Activated T-helper 2 cell treated with anti-CD3 and anti-CD28 coated beads, Interferon-gamma antibody, Interleukin-2, Interleukin-4, amounts not matched to agents 10 μg/mL and 5 μg/mL and 100 μg/mL, durations not matched to agents 14 hours and 24 hours and 36 hours (primary cell): ENCODE measurements around the gene NANOS2. TPM values are rescaled to one million over a fixed set of nuclear protein-coding genes. Genes with fewer than 3 reads are reported as not detected.

Experiments used
- DNase-seq: peaks from one replicate; pipeline ENCODE4 v3.0.0; 2021; ENCODE audit warnings: low spot score
- H3K27ac Mint-ChIP-seq: one replicate; pipeline ENCODE4 v1.8.0; 2021; ENCODE audit warnings: mixed read lengths
- H3K27me3 Mint-ChIP-seq: one replicate; pipeline ENCODE4 v1.8.0; 2021; ENCODE audit warnings: low read depth, mixed read lengths
- H3K36me3 Mint-ChIP-seq: one replicate; pipeline ENCODE4 v1.8.0; 2021; ENCODE audit warnings: low read depth, mixed read lengths
- H3K4me1 Mint-ChIP-seq: one replicate; pipeline ENCODE4 v1.8.0; 2021; ENCODE audit warnings: low read depth, mixed read lengths
- H3K4me3 Mint-ChIP-seq: one replicate; pipeline ENCODE4 v1.8.0; 2021; ENCODE audit warnings: low read depth, mild to moderate bottlenecking, moderate library complexity, mixed read lengths
- H3K9me3 Mint-ChIP-seq: one replicate; pipeline ENCODE4 v1.8.0; 2021; ENCODE audit warnings: mixed read lengths
- intact Hi-C: fragments of 100-400 bp; cut with micrococcal nuclease; formaldehyde crosslinking; loops from one replicate; pipeline ENCODE4 v1.15.1; 2023
- total RNA-seq: library from RNA; stranded (reverse); gene quantifications from 2 replicates; pipeline ENCODE4 v1.2.3, GENCODE V29; 2022

NANOS2 gene
- total RNA-seq, 1 donor from 2014 or later = not detected

DNA sequence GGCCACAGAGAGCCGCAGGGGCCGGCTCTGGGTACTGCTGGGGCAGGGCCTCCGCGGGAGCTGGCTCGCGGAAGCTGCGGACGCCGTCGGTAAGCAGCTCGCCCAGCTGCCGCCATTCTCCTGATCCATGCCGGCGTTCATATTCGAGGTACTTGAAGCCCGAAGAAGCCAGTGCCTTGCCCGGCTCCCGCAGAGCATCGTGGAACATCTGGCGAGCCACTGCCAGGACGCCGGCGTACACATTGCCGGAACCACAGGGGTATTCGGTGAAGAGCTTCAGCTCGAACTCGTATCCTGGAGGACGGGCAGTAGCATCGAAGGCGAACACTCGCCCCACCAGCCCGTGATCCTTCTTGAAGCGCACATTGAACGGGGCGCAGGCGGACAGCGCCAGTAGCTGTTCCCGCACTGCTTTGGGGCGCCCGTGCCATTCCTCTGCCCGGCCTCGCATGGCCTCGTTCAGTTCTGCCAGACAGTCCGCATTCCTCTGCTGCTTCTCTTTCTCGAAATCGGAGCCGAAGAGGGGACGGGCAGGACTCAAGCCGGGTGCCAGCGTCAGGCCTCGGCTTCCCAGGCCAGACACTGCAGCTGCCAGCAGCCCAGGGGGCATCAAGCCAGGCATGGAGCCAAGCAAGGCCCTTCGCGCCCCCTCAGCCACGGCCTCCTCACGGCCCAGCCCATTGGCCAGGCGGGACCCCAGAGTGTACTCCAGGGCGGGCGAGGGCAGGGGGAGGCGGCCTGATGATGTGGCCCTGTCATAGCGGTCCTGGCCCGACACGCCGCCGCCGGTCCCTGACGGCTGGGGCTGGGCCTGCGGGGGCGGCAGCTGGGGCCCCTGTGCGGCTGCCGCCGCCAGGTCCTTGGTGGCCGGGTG, 29.7 kb downstream of the NANOS2 start:
- intact Hi-C loops = no loop called here
- no peak for DNase-seq
- no peaks in the 10 kb centered on the region for H3K27me3 Mint-ChIP-seq
- no peaks in the 10 kb centered on the region for H3K9me3 Mint-ChIP-seq
- H3K4me3 Mint-ChIP-seq = peak overlapping the region; percentile 63
- H3K27ac Mint-ChIP-seq = no peak overlapping the region
- peaks cover 15% of the 10 kb centered on the region for H3K4me1 Mint-ChIP-seq
- H3K36me3 Mint-ChIP-seq = peaks cover 4% of the 10 kb centered on the region

DNA sequence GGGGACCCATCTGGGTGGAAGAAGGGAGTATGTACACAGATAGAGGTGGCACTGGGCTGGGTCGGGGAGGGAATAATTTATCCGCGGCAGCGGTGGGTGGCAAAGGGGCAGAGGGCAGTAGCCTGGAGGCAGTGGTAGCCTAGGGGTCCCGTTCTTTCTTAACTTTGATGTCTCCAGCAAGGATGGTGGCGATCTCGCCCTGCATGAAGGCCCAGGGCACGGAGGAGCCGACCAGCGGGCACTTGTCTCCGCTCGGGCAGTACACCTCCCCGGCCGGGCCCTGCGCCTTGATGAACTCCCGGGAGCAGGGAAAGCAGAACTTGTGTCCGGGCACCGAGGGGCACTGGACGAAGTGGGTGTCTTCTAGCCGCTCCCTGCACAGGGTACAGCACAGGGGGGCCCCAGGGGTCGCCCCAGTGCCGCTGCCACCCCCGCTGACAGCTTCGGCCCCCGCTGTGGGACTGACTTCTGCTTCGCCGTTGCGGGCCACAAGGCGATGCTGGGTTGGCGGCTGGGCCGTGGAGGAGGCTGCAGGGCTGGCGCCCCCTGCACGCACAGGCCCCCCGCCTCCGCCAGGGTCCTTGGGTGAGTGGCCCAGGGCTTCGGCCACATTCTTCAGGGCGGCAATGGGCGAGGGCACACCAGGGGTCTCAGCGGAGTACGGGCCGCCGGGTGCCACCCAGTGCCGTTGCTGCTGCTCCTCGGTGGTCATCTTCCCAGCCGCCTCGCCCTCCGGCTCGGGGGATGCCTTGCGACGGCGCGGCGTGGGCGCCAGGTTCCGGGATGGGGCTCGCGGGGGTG, 30.5 kb downstream of the NANOS2 start:
- no peak overlapping the region for H3K27ac Mint-ChIP-seq
- H3K9me3 Mint-ChIP-seq = no peaks in the 10 kb centered on the region
- intact Hi-C loops = loop anchor here (1.0 kb wide), 1 partner anchor 67 kb away; no protein-coding TSS in a partner anchor
- H3K4me1 Mint-ChIP-seq = peaks cover 15% of the 10 kb centered on the region
- H3K4me3 Mint-ChIP-seq = peak overlapping the region; percentile 66
- H3K27me3 Mint-ChIP-seq = no peaks in the 10 kb centered on the region
- DNase-seq = no peak
- peaks cover 4% of the 10 kb centered on the region for H3K36me3 Mint-ChIP-seq

DNA sequence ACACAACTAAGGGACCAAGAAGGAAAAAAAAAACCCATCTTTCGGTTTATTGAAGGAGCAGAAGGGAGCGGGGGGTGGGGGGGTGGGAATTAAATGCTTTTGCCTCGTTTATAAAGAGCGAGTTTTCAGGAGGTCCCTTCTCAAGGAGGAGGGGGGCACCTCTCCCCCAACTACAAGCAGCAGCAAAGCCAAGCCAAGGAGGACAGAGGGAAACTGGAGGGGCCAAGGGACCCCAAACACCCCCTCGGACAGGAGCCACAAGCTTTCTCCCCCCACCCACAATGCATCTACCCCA, 31.0 kb downstream of the NANOS2 start:
- H3K36me3 Mint-ChIP-seq = peaks cover 4% of the 10 kb centered on the region
- intact Hi-C loops = loop anchor here (1.0 kb wide), 1 partner anchor 66 kb away; no protein-coding TSS in a partner anchor
- H3K4me1 Mint-ChIP-seq = peaks cover 18% of the 10 kb centered on the region
- DNase-seq = no peak
- no peaks in the 10 kb centered on the region for H3K27me3 Mint-ChIP-seq
- H3K27ac Mint-ChIP-seq = peak overlapping the region; percentile 18
- no peaks in the 10 kb centered on the region for H3K9me3 Mint-ChIP-seq
- H3K4me3 Mint-ChIP-seq = peak overlapping the region; percentile 66

DNA sequence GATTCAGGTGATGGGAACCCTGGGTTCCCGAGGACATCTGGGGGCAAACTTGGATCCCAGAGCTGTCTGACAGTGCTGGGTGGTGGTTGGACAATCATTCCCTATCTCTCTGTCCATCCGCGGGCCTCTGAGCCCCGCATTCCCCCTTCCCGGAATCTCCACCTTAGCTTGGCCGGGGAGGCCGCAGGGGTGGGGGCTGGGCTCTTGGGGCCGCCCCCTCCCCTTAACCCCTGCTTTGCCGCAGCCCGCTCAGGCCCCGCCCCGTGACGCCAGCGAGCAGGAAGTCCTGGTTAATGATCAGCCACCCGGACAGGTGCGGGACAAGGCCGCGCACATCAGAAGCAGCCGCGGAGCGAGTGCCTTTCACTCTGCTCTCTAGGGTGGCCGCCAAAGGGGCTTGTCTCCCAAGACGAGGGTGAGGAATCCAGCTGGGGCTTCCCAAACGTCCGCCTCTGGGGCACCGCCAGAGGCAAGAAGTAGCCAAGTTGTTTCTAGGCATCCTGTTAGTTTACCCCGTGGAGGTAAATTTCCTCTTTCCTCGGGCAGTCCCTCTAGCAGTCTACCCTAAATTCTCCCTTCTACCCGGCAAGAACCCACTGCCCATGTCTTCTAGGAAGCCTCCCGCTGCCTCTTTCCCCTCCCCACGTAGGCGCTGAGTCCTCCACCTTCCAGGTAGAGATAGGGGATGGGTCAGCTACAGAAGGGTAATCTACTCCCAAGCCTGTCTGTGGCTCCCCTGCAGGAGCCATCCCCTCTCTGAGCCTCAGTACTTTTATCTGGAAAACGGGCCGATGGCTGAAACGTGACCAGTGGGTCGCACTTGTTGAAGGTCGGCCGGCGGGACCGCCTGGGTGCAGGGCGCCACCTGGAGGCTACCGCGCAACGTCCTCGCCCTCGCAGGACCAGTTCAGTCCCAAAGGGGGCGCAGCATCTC, 31.7 kb downstream of the NANOS2 start:
- no peaks in the 10 kb centered on the region for H3K27me3 Mint-ChIP-seq
- H3K9me3 Mint-ChIP-seq = no peaks in the 10 kb centered on the region
- H3K4me1 Mint-ChIP-seq = peaks cover 21% of the 10 kb centered on the region
- peaks cover 4% of the 10 kb centered on the region for H3K36me3 Mint-ChIP-seq
- H3K27ac Mint-ChIP-seq = peak overlapping the region; percentile 18
- intact Hi-C loops = loop anchor here (1.0 kb wide), 1 partner anchor 66 kb away; no protein-coding TSS in a partner anchor
- peak overlapping the region; percentile 66 for H3K4me3 Mint-ChIP-seq
- peak; percentile 81 for DNase-seq

DNA sequence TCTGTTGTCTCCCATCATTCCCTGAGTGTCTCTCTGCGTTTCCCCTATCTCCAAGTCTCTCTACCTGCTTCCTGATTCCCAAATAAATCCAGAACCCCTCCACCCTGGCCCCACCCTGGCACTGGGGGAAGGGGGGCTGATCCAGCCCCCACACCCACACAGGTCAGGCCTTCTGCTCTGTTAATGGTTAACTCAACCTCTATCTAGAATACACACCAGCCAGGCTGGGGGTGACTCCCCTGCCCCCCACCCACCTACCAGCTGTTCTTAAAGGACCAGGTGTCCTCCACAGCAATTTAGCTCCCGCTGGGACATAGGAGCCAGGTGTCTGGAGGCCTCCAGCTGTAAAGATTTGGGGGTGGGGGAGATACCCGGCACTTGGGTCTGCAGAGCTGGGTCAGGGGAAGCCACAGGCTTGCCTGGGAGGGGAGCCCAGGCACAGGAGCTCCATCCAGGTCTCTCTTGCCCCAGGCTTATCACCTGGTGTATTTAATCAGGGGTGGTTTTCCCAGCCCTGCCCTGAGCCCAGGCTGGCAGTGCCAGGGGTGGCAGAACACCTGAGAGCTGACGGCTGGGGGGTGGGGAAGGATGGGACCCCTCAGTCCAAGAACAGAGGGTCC, 32.6 kb downstream of the NANOS2 start:
- no peaks in the 10 kb centered on the region for H3K27me3 Mint-ChIP-seq
- peaks cover 23% of the 10 kb centered on the region for H3K4me1 Mint-ChIP-seq
- H3K36me3 Mint-ChIP-seq = peaks cover 4% of the 10 kb centered on the region
- intact Hi-C loops = no loop called here
- H3K4me3 Mint-ChIP-seq = no peak overlapping the region
- no peaks in the 10 kb centered on the region for H3K9me3 Mint-ChIP-seq
- DNase-seq = no peak
- H3K27ac Mint-ChIP-seq = no peak overlapping the region

DNA sequence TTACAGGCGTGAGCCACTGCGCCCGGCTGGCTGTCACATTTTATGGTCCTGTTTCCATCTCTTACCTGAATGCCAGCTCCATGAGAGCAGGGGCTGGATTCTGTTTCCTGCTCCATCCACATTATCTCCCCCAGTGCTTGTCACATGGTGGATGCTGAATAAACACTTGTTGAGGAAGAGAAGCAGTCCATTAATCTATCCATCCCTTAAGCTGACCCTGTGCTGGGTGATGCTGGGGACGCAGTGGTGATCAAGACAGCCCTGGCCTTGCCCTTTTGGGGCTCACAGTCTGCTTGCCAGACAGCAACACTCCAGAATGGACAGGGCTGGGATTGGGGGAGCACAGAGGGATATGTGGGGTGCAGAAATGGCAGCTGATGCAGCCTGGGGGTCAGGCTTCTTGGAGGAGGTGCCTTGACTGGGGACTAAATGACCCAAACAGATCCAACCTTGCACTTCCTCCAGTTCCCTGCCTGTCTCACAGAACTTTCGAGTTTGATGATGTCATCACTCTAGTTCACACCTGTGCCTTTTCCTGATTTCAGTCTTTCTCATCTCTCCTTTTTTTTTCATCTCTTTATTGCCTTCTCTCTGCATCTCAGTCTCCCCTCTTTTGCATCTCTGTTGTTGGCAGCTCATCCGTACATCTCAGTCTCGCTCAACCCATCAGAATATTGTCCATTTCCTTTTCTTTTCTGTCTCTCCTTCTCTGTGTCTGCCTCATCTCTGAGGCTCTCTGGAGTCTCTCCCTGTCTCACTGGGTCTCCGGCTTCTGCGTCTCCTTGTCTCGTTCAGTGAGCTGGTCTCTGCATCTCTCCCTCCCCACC, 33.3 kb downstream of the NANOS2 start:
- Mint-ChIP-seq H3K27ac (no peak overlapping the region), H3K4me3 (no peak overlapping the region)
- DNase-seq = no peak

DNA sequence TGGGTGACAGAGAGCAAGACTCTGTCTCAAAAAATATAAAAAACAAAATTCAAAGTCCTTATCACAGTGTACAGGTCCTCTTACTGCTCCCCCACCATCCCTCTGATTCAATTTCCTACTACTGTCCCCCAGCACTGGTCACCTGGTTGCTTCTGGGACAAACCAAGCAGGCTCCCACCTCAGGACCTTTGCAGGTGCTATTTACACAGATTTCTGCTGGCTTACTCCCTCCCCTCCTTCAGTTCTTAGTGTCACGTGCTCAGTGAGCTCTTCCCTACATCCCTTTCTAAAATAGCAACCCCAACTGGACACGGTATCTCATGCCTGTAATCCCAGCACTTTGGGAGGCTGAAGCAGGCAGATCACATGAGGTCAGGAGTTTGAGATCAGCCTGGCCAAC, 34.6 kb downstream of the NANOS2 start:
- H3K4me1 Mint-ChIP-seq = peaks cover 30% of the 10 kb centered on the region
- no peak overlapping the region for H3K4me3 Mint-ChIP-seq
- no peak for DNase-seq
- H3K36me3 Mint-ChIP-seq = peaks cover 4% of the 10 kb centered on the region
- no peaks in the 10 kb centered on the region for H3K9me3 Mint-ChIP-seq
- no peak overlapping the region for H3K27ac Mint-ChIP-seq
- peaks cover 7% of the 10 kb centered on the region for H3K27me3 Mint-ChIP-seq
- intact Hi-C loops = no loop called here

More for the DNA sequence above, 33.3 kb downstream of the NANOS2 start:
- peaks cover 1% of the 10 kb centered on the region for H3K27me3 Mint-ChIP-seq
- intact Hi-C loops = no loop called here
- H3K36me3 Mint-ChIP-seq = peaks cover 4% of the 10 kb centered on the region
- H3K4me1 Mint-ChIP-seq = peaks cover 24% of the 10 kb centered on the region
- no peaks in the 10 kb centered on the region for H3K9me3 Mint-ChIP-seq

DNA sequence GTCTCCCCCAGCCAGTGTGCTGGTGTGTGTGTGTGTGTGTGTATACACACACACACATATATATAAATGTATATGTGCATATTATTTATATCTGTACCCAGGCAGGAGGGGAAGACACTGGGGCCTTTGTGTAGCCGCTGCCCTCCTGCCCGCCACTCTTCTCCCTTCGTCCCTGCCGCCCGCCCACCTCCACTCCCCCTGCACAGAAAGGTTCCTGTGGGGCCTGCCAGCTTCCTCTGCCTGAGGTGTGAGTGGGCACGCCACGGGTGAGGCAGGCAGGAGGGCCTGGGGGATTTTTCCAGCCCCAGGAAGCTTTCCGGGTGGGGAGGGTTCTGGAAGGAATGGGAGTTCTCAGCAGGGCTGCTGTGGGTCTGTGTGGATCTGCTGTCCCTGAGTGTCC, 35.5 kb downstream of the NANOS2 start:
- no peaks in the 10 kb centered on the region for H3K9me3 Mint-ChIP-seq
- peaks cover 10% of the 10 kb centered on the region for H3K27me3 Mint-ChIP-seq
- peaks cover 30% of the 10 kb centered on the region for H3K4me1 Mint-ChIP-seq
- H3K36me3 Mint-ChIP-seq = peaks cover 4% of the 10 kb centered on the region
- intact Hi-C loops = no loop called here
- DNase-seq = no peak
- no peak overlapping the region for H3K4me3 Mint-ChIP-seq
- H3K27ac Mint-ChIP-seq = no peak overlapping the region

DNA sequence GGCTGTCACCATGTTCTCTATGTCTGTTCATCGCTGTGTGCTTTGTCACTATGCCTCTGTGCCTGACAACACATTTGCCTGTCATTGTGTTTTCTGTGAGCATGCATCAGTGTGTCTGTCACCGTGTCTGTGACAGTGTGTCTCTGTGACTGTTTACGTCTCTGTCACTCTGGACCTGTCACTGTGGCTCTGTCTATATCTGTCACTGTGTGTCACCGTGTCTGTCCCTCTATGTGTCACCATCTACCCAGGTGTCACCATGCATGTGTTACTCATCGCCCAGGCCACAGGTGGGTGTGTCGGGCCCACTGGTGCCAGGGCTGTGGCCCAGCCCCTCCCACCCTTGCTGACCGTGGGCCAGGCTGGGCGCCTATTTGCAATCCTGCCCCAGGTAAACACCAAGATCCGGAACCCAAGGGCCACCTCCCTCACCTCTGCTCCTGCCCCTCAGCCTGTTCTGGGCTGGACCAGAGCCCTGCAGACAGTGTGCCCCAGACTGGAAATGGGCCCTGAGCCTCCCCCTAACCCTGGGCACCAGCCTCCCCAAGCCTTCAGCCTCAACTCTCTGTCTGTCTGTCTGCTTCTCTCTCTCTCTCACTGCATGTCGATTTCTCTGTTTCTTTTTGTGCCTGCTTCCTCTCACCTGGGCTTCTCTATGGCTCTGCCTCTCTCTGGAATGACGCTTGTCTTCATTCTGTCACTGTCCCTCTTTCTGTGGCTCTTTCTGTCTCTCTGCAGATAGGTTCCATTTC, 36.4 kb downstream of the NANOS2 start:
- peaks cover under 1% of the 10 kb centered on the region for H3K36me3 Mint-ChIP-seq
- no peak for DNase-seq

DNA sequence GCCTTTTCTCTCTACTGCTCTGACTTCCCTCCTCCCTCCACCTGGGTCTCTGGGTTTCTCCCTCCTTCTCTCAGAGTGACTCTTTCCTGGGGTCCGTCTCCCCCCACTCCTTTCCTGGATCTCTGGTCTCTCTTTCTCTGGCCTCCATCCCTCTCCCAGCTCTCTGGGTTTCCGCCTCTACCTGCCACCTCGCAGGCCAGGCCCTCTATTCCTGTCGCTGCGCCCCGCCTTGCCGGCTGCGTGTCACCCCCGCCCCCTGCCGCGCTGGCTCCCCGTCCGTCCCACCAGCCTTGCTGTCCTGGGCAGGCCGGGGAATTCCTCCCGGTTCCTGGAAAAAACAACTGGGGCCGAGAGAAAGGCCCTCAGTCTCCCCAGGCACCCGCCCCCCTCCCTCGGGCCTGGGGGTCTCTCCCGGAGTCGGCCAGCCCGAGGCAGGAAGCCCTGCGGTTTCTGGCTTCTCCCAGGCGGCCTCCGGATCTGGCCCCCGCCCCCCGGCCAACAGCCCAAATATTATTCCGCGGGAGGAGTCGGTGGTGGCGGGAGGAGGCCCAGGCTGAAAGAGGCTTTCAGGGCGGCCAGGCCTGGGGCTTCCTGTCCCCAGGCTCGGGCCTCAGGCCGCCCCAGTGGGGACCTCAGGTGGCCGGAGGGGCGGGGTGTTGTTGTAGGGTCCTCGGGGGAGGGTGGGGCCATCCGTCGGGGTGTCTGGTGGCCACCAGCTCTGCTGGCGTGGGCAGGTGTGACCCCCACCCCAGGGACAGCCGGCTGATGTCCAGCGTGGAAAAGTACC, 38.0 kb downstream of the NANOS2 start:
- Mint-ChIP-seq H3K27me3 (peaks cover 10% of the 10 kb centered on the region), H3K9me3 (no peaks in the 10 kb centered on the region), H3K4me3 (peak overlapping the region; percentile 31), H3K27ac (peak overlapping the region; percentile 78), H3K36me3 (no peaks in the 10 kb centered on the region), H3K4me1 (peaks cover 21% of the 10 kb centered on the region)
- intact Hi-C loops = no loop called here
- no peak for DNase-seq

More for the DNA sequence above, 36.4 kb downstream of the NANOS2 start:
- Mint-ChIP-seq H3K4me1 (peaks cover 27% of the 10 kb centered on the region), H3K4me3 (no peak overlapping the region), H3K27me3 (peaks cover 10% of the 10 kb centered on the region), H3K27ac (peak overlapping the region; percentile 50), H3K9me3 (no peaks in the 10 kb centered on the region)
- intact Hi-C loops = no loop called here
